HK-2 (cell line): Measurements from ENCODE around the gene SLC6A2.

Experiments used
- DNase-seq: peaks from one replicate; pipeline ENCODE4 v3.0.0-alpha.2; 2018; ENCODE audit not compliant: unreplicated experiment

Gene SLC6A2

GRCh38 chr16:55671206-55671973 lies 15.6 kb downstream of the SLC6A2 start:
- no peak for DNase-seq

DNA sequence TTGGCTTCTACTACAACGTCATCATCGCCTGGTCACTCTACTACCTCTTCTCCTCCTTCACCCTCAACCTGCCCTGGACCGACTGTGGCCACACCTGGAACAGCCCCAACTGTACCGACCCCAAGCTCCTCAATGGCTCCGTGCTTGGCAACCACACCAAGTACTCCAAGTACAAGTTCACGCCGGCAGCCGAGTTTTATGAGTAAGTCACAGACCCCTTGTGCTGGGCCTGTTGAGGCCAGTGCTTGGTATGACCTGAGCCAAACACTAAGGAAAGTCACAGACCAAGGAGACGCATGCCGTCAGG lies 16.1 kb downstream of the SLC6A2 start:
- DNase-seq: no peak

GRCh38 chr16:55672471-55672870 lies 16.7 kb downstream of the SLC6A2 start:
- DNase-seq: no peak

DNA sequence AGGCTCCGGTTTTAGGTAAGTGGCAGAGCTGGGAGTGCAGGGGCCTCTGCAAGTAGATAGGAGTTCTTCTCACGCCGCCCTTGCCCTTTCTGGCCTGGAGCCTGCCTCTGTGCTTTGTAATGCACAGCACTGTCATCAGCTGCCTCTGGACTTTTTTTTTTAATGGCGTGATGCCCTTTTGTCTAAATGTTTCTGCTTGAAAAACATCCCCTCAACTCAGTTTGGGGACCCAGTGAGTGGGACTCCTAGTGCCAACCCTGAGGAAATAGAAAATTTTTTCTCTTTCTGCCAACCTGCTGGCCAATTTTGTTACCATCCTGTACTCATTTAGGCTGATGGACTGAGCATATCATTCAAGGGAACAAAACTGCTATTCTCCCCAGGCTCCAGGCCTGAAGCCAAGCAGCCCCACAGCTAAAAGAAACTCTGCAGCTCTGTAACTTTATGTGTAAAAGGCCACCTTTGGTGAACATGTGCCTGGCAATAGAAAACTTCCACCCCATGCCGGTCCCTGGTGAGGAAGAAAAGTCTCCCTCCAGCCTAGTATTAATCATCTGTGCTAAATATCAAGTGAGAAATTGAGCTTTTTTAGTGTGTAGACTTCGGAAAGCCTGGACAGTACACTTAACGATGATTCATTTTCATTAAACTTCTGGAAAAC lies 22.5 kb downstream of the SLC6A2 start:
- DNase-seq: no peak

- no peak for DNase-seq
Measured at GRCh38 chr16:55682086-55682485, 26.3 kb downstream of the SLC6A2 start.

- DNase-seq: no peak
Measured at GRCh38 chr16:55685973-55686372, 30.2 kb downstream of the SLC6A2 start.

- no peak for DNase-seq
Measured at GRCh38 chr16:55686671-55687070, 30.9 kb downstream of the SLC6A2 start.

GRCh38 chr16:55687802-55688201 lies 32.0 kb downstream of the SLC6A2 start:
- DNase-seq: no peak

- no peak for DNase-seq
Measured at GRCh38 chr16:55690841-55691240, 35.1 kb downstream of the SLC6A2 start.

DNA sequence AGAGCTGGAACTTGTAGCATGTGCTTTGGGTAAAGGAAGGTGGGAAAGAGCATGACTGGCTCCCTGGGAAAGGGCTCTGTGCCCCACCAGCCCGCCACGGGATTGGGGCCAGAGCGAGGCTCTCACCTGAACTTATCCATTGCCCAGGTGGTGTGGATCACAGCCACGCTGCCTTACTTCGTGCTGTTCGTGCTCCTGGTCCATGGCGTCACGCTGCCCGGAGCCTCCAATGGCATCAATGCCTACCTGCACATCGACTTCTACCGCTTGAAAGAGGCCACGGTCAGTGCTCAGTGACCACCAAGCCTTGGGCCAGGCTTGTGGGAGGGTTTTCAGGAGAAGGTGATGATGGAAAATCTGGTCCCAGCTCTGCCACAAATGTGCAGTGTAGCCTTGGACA lies 36.0 kb downstream of the SLC6A2 start:
- DNase-seq: no peak

- DNase-seq: no peak
Measured at GRCh38 chr16:55695595-55695994, 39.8 kb downstream of the SLC6A2 start.

DNA sequence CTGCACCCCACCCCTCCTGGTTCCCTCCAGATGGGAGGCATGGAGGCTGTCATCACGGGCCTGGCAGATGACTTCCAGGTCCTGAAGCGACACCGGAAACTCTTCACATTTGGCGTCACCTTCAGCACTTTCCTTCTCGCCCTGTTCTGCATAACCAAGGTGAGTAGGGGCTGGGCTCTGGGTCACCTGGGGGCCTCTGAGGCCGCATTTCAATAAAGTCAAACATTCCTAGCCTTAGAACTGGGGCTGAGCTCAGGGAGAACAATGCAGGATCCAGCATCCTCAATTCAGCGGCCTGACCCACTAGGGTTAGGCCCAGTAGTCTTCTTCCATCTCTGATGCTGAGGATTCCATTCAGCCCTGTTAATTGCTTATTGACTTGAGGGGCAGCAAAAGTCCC lies 42.1 kb downstream of the SLC6A2 start:
- DNase-seq: no peak

- no peak for DNase-seq
Measured at GRCh38 chr16:55698331-55698730, 42.5 kb downstream of the SLC6A2 start.

DNA sequence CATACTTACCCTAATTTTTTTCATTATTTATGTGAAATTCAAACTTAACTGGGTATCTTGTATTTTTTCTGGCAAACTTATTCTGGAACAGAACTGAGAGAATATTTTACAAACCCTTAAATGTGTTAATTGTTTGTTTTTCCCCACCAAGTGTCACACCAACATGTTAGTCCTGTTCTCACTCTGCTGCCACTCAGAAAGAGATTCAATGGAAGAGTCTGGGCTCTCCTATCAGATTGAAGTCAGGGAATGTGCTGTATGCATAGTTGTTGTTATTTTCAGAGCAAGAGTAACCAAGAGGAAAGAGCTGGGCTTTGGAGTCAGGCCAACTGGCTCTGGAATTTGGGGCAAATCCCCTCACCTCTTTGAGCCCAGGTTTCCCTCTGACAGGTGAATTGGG lies 43.2 kb downstream of the SLC6A2 start:
- no peak for DNase-seq

DNA sequence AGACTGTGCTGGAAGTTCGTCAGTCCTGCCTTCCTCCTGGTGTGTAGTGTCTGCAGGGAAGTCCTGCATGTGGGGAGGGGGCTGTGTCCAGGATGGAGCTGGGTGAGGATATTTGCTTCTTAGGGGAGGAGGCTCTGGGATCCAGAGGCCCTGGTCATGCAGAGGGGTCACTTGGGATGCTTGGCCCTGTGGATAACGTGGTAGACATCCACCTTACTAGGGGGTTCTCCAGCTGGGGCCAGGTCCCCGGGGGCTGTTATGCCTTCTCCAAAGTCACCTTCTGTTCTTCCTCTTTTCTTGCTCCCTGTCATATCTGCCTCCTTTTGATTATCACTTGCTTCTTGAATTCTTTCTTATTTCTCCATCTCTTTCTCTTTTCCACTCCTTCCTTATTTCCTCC lies 43.8 kb downstream of the SLC6A2 start:
- no peak for DNase-seq

- DNase-seq: no peak
Measured at GRCh38 chr16:55700067-55700466, 44.3 kb downstream of the SLC6A2 start.

DNA sequence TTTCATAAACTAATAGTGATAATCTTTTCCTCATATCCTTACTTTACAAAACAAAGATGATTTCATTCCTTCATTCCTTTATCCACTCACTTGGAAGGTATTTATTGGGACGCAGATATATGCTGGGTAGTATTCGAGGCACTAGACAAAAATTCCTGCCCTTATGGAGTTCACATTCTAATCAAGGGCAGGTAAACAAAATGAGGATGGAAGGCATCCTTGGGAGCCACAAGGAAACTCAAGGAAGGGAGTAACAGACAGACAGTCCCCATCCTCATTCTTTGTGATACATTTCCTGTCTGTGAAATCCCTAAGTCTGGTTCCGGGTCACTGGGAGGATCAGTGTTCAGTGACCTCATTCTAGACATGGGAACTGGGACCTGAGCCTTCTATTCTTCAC lies 45.2 kb downstream of the SLC6A2 start:
- no peak for DNase-seq

DNA sequence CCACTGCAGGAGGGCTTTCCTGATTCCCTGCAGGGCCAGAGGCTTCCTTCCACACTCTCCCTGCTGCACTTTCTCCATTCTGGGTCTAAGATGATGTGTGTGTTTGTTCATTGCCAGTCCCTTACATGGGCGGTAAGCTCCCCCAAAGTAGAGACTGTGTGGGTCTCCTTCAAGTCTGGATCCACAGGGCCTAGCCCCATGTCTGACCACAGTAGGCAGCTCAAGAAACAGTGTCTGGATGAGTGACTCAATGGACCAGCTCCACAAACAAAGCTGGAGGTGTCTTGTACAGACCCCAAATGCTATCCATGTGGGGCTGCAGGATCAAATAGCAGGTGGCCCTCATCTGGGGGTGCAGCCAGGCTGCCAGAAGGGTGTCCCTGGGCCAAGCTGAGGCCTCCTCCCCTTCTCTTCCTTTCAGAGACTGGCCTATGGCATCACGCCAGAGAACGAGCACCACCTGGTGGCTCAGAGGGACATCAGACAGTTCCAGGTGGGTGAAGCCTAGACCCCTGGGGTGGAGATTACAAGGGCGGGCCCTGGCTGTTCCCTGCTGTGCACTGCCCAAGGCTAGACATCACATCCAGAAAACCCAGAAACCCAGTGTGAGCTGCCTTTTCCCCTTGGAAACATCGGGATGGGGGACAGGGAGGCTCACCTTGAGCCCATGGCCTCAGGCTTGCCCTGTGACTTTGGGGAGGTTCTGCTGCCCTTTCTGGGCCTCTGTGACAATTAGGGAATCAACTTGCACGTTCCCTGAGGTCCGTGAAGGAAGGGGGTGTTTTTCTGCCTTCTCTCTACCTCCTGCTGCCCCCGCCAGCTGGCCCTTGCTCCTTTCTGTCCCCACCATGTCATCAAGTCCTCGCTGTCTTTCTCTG lies 45.9 kb downstream of the SLC6A2 start:
- peak; percentile 44 for DNase-seq

- no peak for DNase-seq
Measured at GRCh38 chr16:55703003-55704001, 47.5 kb downstream of the SLC6A2 start.

- no peak for DNase-seq
Measured at GRCh38 chr16:55706739-55707384, 51.1 kb downstream of the SLC6A2 start.

- DNase-seq: no peak
Measured at GRCh38 chr16:55709801-55710200, 54.0 kb downstream of the SLC6A2 start.
